DOHH2 (cell line): ENCODE results near the gene TRPM1.

ENCODE experiments used
- H3F3A ChIP-seq: fragments of 200-600 bp; sonication (generic), shearing (Covaris generic); 2 replicates; pipeline ENCODE4 v1.6.0; 2016; ENCODE audit warnings: antibody characterized with exemption, mild to moderate bottlenecking; ENCODE audit not compliant: control insufficient read depth, insufficient read depth
- H3K27ac ChIP-seq: fragments of 200-600 bp; sonication (generic); 2 replicates; pipeline ENCODE4 v1.5.1; 2014; ENCODE audit warnings: low read depth, mild to moderate bottlenecking, low read length, moderate library complexity
- H3K27me3 ChIP-seq: fragments of 200-600 bp; sonication (generic); 2 replicates; pipeline ENCODE4 v1.6.1; 2014; ENCODE audit warnings: mild to moderate bottlenecking, low read length, mixed read lengths; ENCODE audit not compliant: control insufficient read depth
- H3K36me3 ChIP-seq: fragments of 200-600 bp; sonication (generic); 2 replicates; pipeline ENCODE4 v1.6.1; 2014; ENCODE audit warnings: mild to moderate bottlenecking, low read length, moderate library complexity, mixed read lengths; ENCODE audit not compliant: control insufficient read depth
- H3K4me1 ChIP-seq: fragments of 200-600 bp; sonication (generic); 2 replicates; pipeline ENCODE4 v1.6.1; 2014; ENCODE audit warnings: mild to moderate bottlenecking, low read length, mixed read lengths; ENCODE audit not compliant: control insufficient read depth
- H3K4me2 ChIP-seq: fragments of 200-600 bp; sonication (generic); 2 replicates; pipeline ENCODE4 v1.6.0; 2014; ENCODE audit warnings: mild to moderate bottlenecking, low read length, moderate library complexity
- H3K4me3 ChIP-seq: fragments of 200-600 bp; sonication (generic); 2 replicates; pipeline ENCODE4 v1.5.1; 2014; ENCODE audit warnings: mild to moderate bottlenecking, low read length, mixed read lengths
- H3K79me2 ChIP-seq: fragments of 200-600 bp; sonication (generic); 2 replicates; pipeline ENCODE4 v1.6.1; 2014; ENCODE audit warnings: mild to moderate bottlenecking, low read length, mixed read lengths; ENCODE audit not compliant: control insufficient read depth
- H3K9me2 ChIP-seq: fragments of 200-600 bp; sonication (generic); replicated peaks from 2 replicates; pipeline ENCODE4 v1.6.1; 2014; ENCODE audit warnings: mild to moderate bottlenecking, low read length, mixed read lengths; ENCODE audit not compliant: control insufficient read depth
- H3K9me3 ChIP-seq: fragments of 200-600 bp; sonication (generic); 2 replicates; pipeline ENCODE4 v1.6.1; 2014; ENCODE audit warnings: antibody characterized with exemption, low read length, mixed read lengths; ENCODE audit not compliant: control insufficient read depth, insufficient read depth
- H4K20me1 ChIP-seq: fragments of 200-600 bp; sonication (generic); 2 replicates; pipeline ENCODE4 v1.6.0; 2014; ENCODE audit warnings: low read depth, mild to moderate bottlenecking, antibody characterized with exemption, low read length, moderate library complexity; ENCODE audit not compliant: control insufficient read depth, insufficient read depth
- EZH2phosphoT487 ChIP-seq: fragments of 200-600 bp; sonication (generic); IDR thresholded peaks from 2 replicates; pipeline ENCODE4 v1.6.1; 2017; ENCODE audit warnings: borderline replicate concordance, mild to moderate bottlenecking, antibody characterized with exemption, low read length, moderate library complexity, mixed read lengths
- TF ChIP-seq, protein P1 (sequence below): fragments of 200-600 bp; sonication (generic); IDR thresholded peaks from one replicate; pipeline ENCODE4 v1.5.1; 2014; ENCODE audit warnings: antibody characterized with exemption, mild to moderate bottlenecking, low read depth, low read length; ENCODE audit not compliant: poor library complexity, severe bottlenecking

The TRPM1 gene

DNA sequence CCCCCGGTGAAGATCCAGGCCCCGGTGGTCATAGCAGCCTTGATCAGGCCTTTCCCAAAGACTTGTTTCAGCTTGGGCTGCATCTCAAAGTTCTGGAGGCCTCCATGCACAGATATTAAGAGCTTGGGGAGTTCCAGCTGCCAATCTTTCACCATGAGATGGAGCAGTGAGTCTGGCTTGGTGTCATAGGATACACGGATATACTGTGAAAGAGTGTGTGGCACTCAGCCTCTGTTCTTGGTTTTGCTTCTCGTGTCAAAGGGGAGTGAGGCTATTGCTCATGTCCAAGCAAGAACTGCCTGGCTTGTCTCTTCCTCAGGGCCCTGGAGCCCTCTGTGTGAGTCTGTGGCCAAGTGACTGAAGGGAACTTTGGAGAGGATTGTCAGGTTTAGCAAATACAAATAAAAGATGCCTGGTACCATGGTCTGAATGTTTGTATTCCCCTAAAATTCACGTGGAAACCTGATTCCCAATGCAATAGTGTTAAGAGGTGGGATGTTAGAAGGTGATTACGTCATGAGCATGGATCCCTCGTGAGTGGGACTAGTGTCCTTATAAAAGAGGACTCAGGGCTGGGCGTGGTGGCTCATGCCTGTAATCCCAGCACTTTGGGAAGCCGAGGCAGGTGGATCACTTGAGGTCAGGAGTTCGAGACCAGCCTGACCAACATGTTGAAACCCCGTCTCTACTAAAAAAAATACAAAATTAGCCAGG is 33.5 kb downstream of the TRPM1 start:
- Histone ChIP-seq H3K79me2 (no peaks in the 10 kb centered on the region), H4K20me1 (no peaks in the 10 kb centered on the region), H3K27me3 (peaks cover 4% of the 10 kb centered on the region; the same call in 1 of the 2 replicates), H3K4me1 (no peaks in the 10 kb centered on the region), H3F3A (no peaks in the 10 kb centered on the region), H3K4me2 (no peak overlapping the region), H3K9me3 (no peaks in the 10 kb centered on the region), H3K36me3 (no peaks in the 10 kb centered on the region), H3K4me3 (no peak overlapping the region), H3K27ac (no peak overlapping the region), H3K9me2 (no peaks in the 10 kb centered on the region)
- no peak for TF ChIP-seq EZH2phosphoT487
- TF ChIP-seq, protein P1, sequence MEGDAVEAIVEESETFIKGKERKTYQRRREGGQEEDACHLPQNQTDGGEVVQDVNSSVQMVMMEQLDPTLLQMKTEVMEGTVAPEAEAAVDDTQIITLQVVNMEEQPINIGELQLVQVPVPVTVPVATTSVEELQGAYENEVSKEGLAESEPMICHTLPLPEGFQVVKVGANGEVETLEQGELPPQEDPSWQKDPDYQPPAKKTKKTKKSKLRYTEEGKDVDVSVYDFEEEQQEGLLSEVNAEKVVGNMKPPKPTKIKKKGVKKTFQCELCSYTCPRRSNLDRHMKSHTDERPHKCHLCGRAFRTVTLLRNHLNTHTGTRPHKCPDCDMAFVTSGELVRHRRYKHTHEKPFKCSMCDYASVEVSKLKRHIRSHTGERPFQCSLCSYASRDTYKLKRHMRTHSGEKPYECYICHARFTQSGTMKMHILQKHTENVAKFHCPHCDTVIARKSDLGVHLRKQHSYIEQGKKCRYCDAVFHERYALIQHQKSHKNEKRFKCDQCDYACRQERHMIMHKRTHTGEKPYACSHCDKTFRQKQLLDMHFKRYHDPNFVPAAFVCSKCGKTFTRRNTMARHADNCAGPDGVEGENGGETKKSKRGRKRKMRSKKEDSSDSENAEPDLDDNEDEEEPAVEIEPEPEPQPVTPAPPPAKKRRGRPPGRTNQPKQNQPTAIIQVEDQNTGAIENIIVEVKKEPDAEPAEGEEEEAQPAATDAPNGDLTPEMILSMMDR: no peak

DNA sequence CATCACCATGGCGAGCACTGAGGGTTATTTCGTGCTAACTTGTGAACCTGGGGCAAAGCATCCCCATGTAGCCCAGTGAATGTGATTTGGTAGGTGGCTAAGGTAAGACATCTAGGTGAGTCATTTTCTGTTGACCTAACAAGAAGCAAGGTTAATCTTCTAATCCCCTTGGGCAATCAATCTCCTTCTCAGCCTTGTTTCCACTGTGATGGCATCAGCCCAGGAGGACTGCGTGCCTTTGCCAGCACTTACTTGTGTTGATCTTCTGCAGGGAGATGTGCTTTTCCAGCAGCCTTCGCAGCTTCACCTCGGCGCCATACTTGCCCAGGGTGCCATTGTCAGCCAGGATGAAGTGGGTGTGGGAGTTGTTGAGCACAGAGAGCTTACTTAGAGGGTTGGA is 35.7 kb downstream of the TRPM1 start:
- H3K4me1 ChIP-seq: no peaks in the 10 kb centered on the region
- no peaks in the 10 kb centered on the region for H3K36me3 ChIP-seq
- H4K20me1 ChIP-seq: no peaks in the 10 kb centered on the region
- H3K27ac ChIP-seq: no peak overlapping the region
- no peaks in the 10 kb centered on the region for H3K79me2 ChIP-seq
- no peaks in the 10 kb centered on the region for H3K9me2 ChIP-seq
- TF ChIP-seq, protein P1: no peak
- TF ChIP-seq EZH2phosphoT487: no peak
- H3F3A ChIP-seq: no peaks in the 10 kb centered on the region
- H3K9me3 ChIP-seq: no peaks in the 10 kb centered on the region
- H3K27me3 ChIP-seq: peaks cover 7% of the 10 kb centered on the region; the same call in 1 of the 2 replicates
- no peak overlapping the region for H3K4me2 ChIP-seq
- H3K4me3 ChIP-seq: no peak overlapping the region

DNA sequence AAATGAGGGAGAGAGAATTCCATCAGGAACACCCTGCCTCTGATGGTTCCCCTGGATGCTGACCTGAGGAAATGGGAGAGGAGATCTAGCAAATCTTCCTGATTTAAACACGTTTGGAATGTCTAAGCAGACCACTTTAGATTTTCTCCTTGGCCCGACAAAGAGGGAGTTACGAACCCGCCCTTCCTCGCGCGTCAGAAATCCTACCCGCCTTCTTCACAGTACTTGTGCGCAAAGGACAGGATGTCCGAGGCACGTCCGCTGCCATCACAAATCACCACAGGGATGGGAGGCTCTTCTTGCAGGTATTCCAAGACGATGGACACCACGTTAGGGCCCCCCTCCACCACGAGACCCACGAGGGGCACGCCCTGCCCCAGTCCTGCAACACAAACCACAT is 38.6 kb downstream of the TRPM1 start:
- TF ChIP-seq EZH2phosphoT487: no peak
- TF ChIP-seq, protein P1: no peak
- H3K4me1 ChIP-seq: no peaks in the 10 kb centered on the region
- H3K9me2 ChIP-seq: no peaks in the 10 kb centered on the region

More for the DNA sequence above, 38.6 kb downstream of the TRPM1 start:
- Histone ChIP-seq H3K4me3 (no peak overlapping the region), H3K9me3 (no peaks in the 10 kb centered on the region), H3K27ac (no peak overlapping the region), H3K4me2 (no peak overlapping the region), H3F3A (no peaks in the 10 kb centered on the region), H3K27me3 (peaks cover 9% of the 10 kb centered on the region; the same call in 1 of the 2 replicates), H3K36me3 (no peaks in the 10 kb centered on the region), H4K20me1 (no peaks in the 10 kb centered on the region), H3K79me2 (no peaks in the 10 kb centered on the region)
